ENCODE data around the gene PECR. TPM values are rescaled to one million over a fixed set of nuclear protein-coding genes. Genes with fewer than 3 reads are reported as not detected.

The PECR gene
- 16.3 TPM for polyA plus RNA-seq (2012; ENCODE audit: insufficient read length, low read depth)

DNA sequence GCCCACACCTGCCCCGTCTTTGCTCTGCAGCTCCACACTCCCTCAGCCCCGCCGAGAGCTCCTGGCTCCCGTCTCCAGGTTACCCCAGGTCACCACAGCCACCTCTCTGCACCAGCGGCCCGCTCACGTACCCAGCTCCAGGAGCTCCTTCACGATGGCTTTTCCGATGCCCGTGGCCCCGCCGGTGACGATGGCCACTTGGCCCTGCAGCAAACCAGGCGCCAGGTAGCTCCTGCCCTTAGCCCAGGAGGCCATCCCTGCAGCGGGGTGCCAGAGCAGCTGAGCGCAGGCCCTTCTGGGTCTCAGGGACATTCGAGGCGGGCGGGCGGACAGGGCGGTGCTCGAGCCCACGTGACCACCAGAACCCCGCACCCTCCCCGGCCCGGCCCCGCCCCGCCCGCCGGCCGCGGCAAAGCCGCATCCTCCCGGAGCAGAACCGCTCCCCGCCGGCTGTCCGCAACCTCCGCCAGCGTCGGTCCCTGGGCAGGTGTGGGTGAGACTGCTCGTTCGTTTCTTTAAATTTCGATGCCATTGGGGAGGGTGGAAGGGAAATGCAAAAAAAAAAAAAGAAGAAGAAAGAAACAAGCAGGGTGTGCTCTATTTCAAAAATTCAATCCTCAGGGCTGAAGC lies at the start of gene PECR, which contains the start of gene TMEM169:
TSS of gene PECR (minus strand) at position 323 of the 630 bp plus-strand sequence. CDS start at position 255, 68 bp downstream.
TSS of gene TMEM169 (plus strand) at position 433 of the 630 bp plus-strand sequence. CDS start 14,045 bp downstream, outside the sequence.
- TF ChIP-seq SIN3A (IDR thresholded peaks at IDR 0.05; ENCODE audit: borderline replicate concordance, insufficient read depth, low read length): 0 out of 2 replicates have a peak, but pooled peaks have one; percentile 19
- TF ChIP-seq, protein P1, sequence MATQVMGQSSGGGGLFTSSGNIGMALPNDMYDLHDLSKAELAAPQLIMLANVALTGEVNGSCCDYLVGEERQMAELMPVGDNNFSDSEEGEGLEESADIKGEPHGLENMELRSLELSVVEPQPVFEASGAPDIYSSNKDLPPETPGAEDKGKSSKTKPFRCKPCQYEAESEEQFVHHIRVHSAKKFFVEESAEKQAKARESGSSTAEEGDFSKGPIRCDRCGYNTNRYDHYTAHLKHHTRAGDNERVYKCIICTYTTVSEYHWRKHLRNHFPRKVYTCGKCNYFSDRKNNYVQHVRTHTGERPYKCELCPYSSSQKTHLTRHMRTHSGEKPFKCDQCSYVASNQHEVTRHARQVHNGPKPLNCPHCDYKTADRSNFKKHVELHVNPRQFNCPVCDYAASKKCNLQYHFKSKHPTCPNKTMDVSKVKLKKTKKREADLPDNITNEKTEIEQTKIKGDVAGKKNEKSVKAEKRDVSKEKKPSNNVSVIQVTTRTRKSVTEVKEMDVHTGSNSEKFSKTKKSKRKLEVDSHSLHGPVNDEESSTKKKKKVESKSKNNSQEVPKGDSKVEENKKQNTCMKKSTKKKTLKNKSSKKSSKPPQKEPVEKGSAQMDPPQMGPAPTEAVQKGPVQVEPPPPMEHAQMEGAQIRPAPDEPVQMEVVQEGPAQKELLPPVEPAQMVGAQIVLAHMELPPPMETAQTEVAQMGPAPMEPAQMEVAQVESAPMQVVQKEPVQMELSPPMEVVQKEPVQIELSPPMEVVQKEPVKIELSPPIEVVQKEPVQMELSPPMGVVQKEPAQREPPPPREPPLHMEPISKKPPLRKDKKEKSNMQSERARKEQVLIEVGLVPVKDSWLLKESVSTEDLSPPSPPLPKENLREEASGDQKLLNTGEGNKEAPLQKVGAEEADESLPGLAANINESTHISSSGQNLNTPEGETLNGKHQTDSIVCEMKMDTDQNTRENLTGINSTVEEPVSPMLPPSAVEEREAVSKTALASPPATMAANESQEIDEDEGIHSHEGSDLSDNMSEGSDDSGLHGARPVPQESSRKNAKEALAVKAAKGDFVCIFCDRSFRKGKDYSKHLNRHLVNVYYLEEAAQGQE (IDR thresholded peaks at IDR 0.05; ENCODE audit: insufficient read depth in 1 of 2, low read depth in 2 of 2, low read length in 2 of 2): no peak
- 0 out of 2 replicates have a peak, but pooled peaks have one; percentile 51 for TF ChIP-seq TAF1 (IDR thresholded peaks at IDR 0.05; ENCODE audit: borderline replicate concordance, insufficient read depth, low read length)
- TF ChIP-seq POLR2AphosphoS5 (IDR thresholded peaks at IDR 0.05; ENCODE audit: low read depth, low read length): peak; percentile 73
- TF ChIP-seq FOXP2 (optimal IDR thresholded peaks at IDR 0.05; ENCODE audit: borderline replicate concordance, extremely low read depth, extremely low read length, insufficient read depth): no peak

DNA sequence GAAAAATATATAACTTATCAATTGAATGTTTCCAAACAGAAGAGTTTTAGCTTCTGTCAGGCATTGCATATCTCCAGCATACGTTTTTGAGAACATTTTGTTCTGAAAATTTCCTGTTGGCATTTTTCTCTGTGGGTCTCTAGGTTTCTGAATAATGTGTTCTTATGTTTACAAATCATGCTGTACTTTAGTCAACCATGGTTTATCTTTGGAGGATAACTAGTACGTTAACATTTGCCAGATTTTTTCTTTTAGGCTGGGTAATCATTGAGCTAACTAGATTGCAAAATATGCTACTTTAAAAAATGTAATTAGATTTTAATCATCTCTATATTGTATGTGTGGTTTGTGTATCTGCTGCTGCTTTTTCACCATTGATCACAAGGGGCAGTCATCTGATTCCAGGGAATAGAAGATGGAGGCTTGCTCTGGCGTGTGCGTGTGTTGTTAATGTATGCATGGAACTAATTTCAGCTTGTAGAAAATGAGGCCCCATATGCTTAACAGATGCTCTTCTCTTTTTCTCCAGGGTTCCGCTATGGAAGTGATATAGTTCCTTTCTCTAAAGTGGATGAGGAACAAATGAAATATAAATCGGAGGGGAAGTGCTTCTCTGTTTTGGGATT lies 48.9 kb upstream of the PECR start:
- TF ChIP-seq, protein P1 (IDR thresholded peaks at IDR 0.05; ENCODE audit: insufficient read depth in 1 of 2, low read depth in 2 of 2, low read length in 2 of 2): no peak
- TF ChIP-seq SIN3A (IDR thresholded peaks at IDR 0.05; ENCODE audit: borderline replicate concordance, insufficient read depth, low read length) (no peak), POLR2AphosphoS5 (IDR thresholded peaks at IDR 0.05; ENCODE audit: low read depth, low read length) (no peak), FOXP2 (optimal IDR thresholded peaks at IDR 0.05; ENCODE audit: borderline replicate concordance, extremely low read depth, extremely low read length, insufficient read depth) (no peak), TAF1 (IDR thresholded peaks at IDR 0.05; ENCODE audit: borderline replicate concordance, insufficient read depth, low read length) (no peak)

DNA sequence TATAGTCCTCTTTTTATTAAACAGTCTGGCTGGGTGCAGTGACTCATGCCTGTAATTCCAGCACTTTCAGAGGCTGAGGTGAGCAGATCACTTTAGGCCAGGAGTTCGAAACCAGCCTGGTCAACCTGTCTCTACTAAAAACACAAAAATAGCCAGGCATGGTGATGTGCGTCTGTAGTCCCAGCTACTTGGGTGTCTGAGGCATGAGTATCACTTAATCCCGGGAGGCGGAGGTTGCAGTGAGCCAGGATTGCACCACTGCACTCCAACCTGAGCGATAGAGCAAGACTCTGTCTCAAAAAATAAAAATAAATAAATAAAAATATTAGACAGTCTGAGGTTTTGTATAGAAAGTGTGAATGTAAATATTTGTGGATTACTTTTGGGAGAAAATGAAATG lies 45.3 kb upstream of the PECR start:
- TF ChIP-seq TAF1 (IDR thresholded peaks at IDR 0.05; ENCODE audit: borderline replicate concordance, insufficient read depth, low read length) (no peak), POLR2AphosphoS5 (IDR thresholded peaks at IDR 0.05; ENCODE audit: low read depth, low read length) (no peak), SIN3A (IDR thresholded peaks at IDR 0.05; ENCODE audit: borderline replicate concordance, insufficient read depth, low read length) (no peak), FOXP2 (optimal IDR thresholded peaks at IDR 0.05; ENCODE audit: borderline replicate concordance, extremely low read depth, extremely low read length, insufficient read depth) (no peak)

DNA sequence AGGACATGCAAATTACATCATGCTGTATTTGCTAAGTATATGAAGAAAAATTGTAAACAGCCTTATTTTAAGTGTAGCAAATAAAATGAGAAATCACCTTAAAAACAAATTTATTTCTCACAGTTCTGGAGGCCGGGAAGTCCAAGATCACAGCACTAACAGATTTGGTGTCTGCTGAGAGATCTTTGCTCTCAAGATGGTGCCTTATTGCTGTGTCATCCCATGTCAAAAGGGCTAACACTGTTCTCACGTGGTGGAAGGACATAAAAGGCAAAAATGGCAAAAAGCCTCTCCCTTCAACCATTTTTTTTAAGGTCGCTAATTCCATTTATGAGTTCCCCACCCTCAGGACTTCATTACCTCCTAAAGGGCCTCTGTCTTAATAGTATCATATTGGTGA lies 39.6 kb upstream of the PECR start:
- TF ChIP-seq POLR2AphosphoS5 (IDR thresholded peaks at IDR 0.05; ENCODE audit: low read depth, low read length) (no peak), SIN3A (IDR thresholded peaks at IDR 0.05; ENCODE audit: borderline replicate concordance, insufficient read depth, low read length) (no peak), TAF1 (IDR thresholded peaks at IDR 0.05; ENCODE audit: borderline replicate concordance, insufficient read depth, low read length) (no peak), FOXP2 (optimal IDR thresholded peaks at IDR 0.05; ENCODE audit: borderline replicate concordance, extremely low read depth, extremely low read length, insufficient read depth) (no peak)
- TF ChIP-seq, protein P1 (IDR thresholded peaks at IDR 0.05; ENCODE audit: insufficient read depth in 1 of 2, low read depth in 2 of 2, low read length in 2 of 2): no peak

DNA sequence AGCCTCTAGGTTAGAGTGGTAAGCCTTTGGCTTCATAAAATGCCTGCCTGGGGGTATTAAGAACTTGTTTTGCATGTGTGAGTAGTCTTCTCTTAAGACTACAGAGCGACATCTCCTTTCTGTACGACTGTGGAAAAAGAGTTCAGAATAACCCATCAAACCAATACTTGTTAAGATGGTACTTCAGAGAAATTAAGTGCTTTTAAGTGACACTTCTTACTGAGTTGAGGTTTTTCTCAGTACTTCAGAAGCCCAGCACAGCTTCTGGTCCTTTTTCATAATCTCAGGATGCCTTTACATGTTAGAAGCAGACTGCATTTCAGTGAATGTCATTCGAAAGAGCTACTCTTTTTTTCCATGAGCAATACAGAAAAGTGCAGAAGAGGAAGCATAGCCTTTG lies 38.4 kb upstream of the PECR start:
- TF ChIP-seq FOXP2 (optimal IDR thresholded peaks at IDR 0.05; ENCODE audit: borderline replicate concordance, extremely low read depth, extremely low read length, insufficient read depth) (no peak), TAF1 (IDR thresholded peaks at IDR 0.05; ENCODE audit: borderline replicate concordance, insufficient read depth, low read length) (no peak)
